NCI-H748 (cell line): ENCODE measurements around the gene FBLN5.
"Not testable (repeated sequence)": the region's sequence is repeated elsewhere in the genome, so short reads cannot be mapped to it uniquely, and the experiment has no call there.

Experiments
- DNase-seq: peaks from one replicate; lab custom pipeline; 2025; ENCODE audit not compliant: unreplicated experiment; lab: John Stamatoyannopoulos, UW

The FBLN5 gene

DNA sequence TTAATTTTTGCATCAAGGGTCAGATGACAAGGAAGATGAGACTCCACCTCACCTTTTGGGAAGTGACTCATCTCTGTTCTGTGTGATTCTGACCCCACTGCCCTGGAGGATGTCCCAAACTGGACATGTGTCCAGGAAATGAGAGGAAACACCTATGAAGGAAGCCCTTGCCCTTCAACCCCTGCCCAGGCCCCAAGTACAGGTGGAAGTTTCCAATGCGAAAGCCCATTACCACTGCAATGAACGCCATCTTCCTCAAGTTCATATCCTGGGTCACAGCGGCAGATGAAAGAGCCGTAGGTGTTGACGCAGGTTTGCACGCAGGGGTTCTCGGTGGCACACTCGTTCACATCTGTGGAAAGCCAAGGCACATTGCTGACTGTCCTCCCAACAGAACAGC, 60.5 kb downstream of the FBLN5 start:
- DNase-seq, result no peak

- DNase-seq, result no peak
Measured at GRCh38 chr14:91885839-91886238, 61.7 kb downstream of the FBLN5 start.

DNA sequence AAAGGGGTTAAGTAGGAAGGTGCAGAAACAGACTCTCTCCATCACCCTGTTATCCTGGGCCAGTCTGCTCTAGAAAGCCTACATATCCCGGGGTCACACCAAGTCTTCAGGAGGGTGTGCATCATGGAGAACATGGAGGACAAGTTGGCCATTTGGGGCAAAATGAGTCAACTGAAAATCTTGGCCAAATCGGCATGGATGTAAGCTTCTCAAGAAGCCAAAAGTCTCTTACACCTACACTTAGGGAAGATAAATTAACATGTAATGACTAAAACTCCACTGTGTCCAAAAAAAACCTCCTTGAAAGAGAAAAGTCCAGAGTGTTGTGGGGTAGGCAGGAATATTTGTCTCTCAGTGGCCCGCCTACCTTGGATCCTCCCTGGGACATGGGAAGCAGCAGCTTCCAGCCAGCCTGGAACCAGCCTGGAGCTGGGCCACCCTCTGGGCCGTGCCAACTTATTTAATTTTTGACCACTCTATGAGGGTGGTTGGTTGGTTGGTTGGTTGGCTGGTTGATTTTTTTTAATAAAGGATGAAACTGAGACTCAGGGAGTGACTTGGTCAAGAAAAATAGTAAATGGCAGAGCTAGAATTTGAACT, 62.3 kb downstream of the FBLN5 start:
- DNase-seq, result no peak

- no peak for DNase-seq
Measured at GRCh38 chr14:91884664-91885063, 62.8 kb downstream of the FBLN5 start.

DNA sequence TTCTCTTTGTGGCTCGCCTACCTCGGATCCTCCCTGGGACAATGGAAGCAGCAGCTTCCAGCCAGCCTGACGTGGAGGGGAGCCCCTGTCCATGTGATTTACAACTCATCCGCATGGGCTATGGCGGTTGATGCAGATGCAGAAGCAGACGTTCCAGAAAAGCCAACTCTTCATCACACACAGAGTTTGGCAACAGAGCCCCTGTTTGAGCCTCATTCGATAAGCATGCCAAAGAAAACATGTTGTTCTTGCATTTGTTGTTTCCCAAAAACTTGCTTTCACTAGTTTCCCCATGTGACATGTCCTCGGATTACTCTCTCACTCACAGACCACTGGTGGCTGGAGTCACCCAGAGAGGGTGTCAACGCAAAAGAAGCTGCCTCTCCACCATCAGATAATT, 63.7 kb downstream of the FBLN5 start:
- DNase-seq, result no peak

DNA sequence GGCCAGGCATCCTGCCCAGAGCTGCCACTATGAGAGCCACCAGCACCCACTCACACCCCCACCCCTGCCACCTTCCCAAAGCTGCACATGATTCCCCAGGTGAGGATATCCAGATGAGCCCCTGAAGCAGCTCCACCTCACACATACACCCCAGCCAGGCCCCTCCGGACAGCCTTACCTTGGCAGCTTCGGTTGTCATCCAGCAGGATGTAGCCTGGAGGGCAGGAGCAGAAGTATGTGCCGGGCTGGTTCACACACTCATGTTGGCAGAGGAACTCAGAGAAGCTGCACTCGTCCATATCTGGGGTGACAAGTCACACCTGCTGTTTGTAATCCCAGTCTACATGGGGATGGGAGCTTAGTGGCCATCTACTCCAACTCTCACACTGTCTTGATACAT, 64.7 kb downstream of the FBLN5 start:
- no peak for DNase-seq

- no peak for DNase-seq
Measured at GRCh38 chr14:91882369-91882768, 65.1 kb downstream of the FBLN5 start.

GRCh38 chr14:91879196-91879595, 68.3 kb downstream of the FBLN5 start:
- DNase-seq, result no peak

DNA sequence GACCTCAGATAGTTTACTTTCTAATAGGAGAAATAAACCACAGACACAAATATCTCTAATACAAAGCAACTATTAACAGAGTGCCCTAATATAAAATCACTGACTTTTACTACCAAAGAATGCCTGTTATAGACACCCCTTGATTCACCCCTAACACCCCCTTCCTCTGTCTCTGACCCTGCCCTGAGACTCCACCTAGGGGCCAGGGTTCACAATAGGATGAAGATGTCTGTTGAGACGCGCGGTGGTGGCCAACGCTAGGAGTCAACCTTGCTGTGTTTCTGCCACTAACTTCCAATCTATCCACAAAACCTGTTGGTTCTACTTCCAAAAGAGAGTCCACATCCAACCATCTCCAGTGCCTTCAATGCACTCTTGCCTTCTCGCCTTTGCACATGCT, 69.2 kb downstream of the FBLN5 start:
- DNase-seq, result no peak

DNA sequence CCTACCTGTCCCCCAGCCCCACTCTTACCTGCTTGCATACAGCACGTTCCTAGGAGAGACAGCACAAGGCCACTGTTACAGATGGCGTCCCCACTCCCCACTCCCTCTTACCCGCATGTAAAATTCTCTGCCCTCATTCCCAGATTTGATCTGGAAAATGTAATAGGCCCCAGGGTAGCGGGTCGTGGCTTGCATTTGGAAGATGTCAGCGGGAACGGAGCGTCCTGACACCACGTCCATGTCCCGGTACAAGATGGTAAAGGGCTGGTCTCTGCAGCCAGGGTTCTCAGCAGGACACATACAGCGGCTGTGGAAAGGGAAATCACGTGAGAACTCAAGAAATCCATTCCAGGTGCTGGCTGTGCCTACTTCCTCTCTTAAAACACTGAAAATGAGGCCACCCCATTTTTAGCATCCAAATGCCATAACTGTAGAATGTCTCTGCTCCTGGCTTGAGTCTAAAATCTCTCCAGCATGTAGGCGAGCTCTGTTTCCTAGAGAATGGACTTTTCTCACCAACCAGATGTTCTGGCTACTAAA, 70.0 kb downstream of the FBLN5 start:
- no peak for DNase-seq

GRCh38 chr14:91876492-91876891, 71.0 kb downstream of the FBLN5 start:
- no peak for DNase-seq

- peak; percentile 28 for DNase-seq
Measured at GRCh38 chr14:91875525-91876286, 71.8 kb downstream of the FBLN5 start.

DNA sequence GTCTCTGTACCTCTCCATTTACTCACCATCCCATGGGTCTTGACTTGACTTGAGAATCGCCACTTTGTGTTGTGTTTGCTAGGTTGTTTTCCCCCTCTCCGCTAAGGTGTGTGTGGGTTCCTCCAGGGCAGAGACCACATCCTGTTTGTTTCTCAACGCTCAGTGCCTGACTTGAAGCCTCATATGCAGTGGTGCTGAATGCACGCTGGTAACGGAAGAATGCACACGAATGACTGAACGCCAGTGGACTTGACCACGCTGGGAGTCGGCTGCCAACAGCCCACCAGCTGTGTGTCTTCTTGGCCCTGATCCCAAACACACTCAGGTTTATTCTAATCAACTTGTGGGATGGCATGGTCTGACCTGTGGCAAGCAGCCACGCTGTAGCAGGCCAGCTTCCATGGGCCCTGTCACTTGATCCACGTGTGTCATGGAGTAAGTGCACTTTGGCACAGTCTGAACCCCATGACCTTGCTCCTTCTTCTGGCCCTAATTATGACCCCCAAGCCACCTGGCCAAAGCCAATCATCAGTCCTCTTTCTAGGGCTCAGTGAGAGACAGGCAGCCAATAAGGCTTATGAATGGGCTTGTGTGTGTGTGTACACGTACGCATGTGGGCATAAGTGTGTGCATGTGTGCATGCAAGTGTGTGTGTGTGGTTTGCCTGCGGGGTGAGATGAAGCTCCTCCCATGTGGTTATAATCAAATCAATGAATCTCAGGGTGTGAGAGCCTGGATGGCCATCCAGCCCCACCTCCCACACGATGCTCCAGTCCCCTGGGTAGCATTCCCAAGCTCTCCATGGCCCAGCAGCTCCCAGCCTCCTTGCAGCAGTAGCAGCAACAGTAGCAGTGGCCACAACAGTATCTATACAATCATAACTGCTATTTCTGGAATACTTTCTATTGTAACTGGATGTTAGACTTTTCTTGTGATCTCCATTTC, 73.8 kb downstream of the FBLN5 start:
- DNase-seq, result no peak

- no peak for DNase-seq
Measured at GRCh38 chr14:91872517-91873470, 74.7 kb downstream of the FBLN5 start.

- no peak for DNase-seq
Measured at GRCh38 chr14:91872011-91872501, 75.4 kb downstream of the FBLN5 start.

DNA sequence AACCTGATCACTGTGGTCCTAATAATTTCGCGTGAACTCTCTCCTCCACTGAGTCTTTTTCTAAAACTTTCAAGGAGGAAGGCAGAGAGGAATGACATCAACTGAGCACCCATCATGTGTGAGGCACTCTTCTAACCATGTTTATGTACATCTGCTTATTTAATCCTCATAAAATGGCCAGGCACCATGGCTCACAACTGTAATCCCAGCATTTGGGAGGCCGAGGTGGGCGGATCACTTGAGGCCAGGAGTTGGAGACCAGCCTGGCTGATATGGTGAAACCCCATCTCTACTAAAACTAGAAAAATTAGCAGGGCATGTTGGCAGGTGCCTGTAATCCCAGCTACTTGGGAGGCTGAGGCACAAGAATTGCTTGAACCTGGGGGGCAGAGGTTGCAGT, 76.1 kb downstream of the FBLN5 start:
- DNase-seq, result not testable (repeated sequence)

DNA sequence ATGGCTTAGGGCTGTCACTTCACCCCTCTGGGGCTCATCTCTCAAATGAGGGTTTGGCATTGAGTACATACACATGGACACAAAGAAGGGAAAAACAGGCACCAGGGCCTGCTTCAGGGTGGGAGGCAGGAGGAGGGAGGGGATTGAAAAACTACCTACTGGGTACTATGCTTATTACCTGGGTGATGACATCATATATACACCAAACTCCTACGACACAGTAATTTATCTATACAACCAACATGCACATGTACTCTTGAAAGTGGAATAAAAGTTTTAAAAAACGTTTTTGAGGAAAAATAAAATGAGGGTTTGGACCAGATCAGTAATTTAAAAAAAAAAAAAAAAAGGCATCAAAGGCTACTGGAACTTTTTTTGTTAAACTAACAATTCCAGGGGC, 76.6 kb downstream of the FBLN5 start:
- no peak for DNase-seq

- DNase-seq, result no peak
Measured at GRCh38 chr14:91870001-91870400, 77.5 kb downstream of the FBLN5 start.

DNA sequence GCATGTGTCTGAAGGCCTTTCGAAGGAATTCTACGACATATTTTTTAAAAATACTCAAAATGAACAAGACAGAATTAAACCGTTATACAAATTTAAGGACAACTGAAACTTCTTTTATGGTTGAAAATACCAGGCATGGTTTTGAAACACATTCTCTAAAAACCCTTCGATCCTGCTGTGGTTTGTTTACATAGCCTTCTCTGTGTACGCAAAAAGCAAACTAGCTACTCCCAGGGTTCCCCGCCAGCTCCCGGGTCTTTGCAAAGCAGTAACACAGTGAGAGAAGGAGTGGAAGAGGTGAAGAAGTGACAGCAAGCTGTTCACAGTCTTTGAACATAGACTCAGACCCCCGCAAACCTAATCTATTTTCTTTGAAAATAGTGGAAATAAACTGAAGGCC, 77.9 kb downstream of the FBLN5 start:
- peak; percentile 15 for DNase-seq

- no peak for DNase-seq
Measured at GRCh38 chr14:91867316-91867988, 80.0 kb downstream of the FBLN5 start, which contains the start of gene TC2N. Gene TC2N, minus strand, starts transcription at chr14:91867536. Its CDS starts 53,767 bp downstream, at chr14:91813769.
